Bone marrow (tissue), 2 donors: ENCODE results near the gene FBLN7.

Source experiments
- DNase-seq, 2 donors: peaks; one replicate each; lab custom pipeline; 2025; lab: John Stamatoyannopoulos, UW

Gene FBLN7

DNA sequence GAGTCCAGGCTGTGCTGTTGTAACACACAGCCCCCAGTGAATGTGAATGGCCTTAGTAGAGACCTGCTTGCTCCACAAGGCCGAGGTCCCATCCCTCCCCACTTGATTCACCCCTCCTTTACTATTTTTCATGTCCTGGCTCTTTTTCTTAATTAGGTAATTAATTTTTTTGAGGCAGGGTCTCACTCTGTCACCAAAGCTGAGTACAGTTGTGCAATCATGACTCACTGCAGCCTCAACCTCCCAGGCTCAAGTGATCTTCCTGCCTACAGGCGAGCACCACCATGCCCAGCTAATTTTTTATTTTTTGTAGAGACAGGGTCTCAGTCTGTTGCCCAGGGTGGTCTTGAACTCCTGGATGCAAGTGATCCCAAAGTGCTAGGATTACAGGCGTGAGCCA is 19.3 kb downstream of the FBLN7 start:
- no peak for DNase-seq

DNA sequence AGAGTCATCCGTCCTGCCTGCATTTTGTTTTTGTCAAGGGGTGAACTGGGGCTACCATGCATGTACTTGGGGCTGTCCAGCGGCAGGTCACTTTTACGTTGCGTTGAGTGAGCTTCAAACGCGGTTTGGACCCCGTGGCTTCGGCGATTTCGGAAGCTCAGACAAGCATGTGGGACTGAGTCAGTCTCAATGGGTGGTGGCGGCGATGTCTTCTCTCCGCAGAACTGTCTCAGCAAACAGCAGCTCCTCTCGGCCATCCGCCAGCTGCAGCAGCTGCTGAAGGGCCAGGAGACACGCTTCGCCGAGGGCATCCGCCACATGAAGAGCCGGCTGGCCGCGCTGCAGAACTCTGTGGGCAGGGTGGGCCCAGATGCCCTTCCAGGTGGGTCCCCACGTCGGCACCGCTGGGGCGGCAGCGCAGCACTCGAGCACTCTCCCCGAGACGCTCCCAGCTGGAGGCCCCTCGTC is 21.3 kb downstream of the FBLN7 start:
- no peak for DNase-seq

DNA sequence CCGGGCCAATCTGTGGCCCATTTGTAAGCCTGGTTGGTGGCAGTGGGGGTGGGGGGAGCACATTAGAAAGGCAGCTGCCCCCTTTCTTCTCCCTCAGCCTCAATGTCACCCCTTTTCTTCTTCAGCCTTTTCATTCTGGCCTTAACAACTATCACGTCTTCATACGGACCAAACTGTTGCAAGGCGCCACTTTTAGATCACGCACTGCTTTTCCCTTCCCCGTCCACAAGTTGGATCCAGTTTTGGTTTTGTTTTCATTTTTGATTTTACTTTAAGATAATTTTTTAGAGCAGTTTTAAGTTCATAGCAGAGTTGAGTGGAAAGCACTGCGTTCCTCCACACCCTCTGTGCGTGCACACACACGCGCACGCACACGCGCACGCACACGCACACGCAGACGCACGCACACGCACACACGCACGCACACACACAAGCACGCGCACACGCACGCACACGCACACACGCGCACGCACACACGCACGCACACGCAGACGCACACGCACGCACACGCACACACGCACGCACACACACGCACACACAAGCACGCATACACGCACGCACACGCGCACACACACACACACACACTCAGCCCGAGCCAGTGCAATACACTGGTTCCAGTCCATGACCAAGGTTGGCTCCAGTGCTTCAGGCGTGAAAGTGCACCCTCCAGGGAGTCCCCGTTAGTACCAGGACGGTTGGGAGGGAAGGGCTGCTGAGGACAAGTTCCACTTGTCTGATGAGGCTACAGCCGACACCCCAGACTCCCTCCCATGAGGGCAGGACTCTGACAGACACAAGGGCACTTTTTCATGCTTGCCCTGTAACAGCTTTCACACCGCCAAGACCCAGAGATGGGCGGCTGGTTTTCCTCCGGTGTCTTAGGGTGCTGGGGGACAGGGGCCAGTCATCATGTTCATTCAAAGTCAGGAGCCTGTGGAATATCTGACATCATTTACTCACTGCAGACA is 22.4 kb downstream of the FBLN7 start:
- DNase-seq, result no peak

DNA sequence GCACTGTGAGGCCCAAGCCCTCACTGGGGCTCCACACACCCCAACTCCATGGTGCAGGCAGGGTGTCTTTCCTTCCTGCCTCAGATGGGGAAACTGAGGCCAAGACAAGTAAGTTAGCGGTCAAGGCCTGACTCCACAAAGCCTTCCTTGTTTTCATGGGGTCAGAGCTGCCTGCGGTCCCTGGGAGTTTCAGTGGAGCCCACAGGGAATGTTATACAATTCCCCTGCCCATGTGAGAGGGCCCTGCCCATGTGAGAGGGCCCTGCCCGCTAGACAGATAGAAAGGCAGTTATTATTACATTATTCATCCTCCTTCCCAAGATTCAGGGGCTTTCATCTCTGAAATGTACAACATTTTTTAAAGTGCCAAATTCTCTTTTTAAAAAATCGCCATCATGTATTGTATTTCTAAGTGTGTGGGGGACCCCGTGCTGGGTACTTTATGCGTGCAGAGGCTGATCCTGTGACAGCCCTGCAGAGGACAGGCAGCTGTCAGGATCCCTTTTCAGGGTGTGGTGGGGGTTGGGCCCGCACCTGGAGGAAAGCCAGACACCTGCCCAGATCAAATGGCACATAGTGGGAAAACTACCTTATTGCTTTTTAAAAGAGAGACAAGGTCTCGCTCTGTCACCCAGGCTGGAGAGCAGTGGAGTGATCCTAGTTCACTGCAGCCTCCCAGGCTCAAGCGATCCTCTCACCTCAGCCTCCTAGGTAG is 23.4 kb downstream of the FBLN7 start:
- no peak for DNase-seq

DNA sequence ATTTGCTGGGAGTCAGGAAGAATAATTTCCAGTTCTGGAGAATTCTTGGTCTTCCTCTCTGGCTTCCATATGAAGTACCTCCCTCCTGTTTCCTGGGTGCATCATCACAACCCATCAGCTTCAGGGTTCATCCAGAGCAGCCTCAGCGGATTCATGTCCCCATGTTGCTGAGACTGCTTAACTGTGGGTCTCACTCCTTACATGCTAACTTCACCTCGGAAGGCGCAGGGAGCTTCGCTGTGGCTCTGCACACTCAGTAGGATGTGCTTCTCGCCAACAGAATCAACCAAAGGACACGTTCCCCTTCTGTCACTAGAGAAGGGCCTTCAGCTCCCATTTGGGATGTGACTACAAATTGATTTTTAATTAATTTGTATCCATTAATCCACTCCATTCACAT is 24.2 kb downstream of the FBLN7 start:
- DNase-seq, result no peak

DNA sequence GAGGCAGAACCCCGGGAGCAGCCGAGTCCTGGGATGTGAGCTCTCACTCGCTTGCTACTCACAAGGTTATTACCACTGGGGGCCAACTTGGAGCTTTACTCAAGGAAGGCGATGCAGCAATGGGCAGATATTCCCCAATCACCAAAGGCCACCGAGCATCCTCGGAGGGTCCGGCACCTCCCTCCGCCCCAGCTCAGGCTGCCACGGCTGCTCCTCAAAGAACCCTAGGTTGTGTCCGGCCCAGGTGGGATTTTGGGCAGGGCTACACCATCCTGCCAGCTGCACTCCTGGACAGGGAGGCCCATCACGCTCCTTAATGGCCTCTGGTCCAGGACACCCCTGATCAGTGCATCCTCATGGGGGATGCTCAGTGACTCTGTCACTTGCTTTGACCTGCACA is 24.8 kb downstream of the FBLN7 start:
- DNase-seq, result no peak

DNA sequence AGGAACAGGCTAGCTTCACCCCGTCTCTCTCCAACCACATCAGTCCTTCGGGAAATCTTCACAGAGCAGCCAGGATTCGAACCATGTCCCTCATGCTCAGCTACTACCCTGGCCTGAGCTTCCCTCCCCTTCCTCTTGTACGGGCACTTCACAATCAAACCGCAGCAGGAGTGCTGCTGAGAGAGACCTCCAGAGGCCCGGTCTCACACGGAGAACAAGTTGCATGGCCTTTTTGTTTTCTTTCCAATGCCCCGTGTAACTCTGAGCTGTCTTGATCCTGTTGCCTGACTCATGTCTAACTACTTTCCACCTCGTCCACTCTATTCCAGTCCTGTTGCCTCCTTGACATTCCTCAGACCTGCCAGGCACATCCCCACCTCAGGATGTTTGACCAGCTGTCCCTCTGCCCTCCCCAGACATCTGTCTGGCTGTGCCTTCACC is 25.4 kb downstream of the FBLN7 start:
- DNase-seq, result no peak

DNA sequence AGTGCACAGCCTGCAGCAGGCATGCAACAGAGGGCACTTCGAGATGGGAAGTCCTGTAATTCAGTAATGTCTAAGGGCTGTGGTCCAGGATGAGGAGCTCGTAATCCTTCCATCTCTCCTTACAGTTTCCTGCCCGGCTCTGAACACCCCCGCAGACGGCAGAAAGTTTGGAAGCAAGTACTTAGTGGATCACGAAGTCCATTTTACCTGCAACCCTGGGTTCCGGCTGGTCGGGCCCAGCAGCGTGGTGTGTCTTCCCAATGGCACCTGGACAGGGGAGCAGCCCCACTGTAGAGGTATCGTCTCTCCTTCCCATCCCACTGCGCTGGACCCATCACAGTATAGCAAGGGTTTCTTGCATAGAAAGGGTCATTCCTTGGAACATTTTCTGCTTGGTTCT is 26.7 kb downstream of the FBLN7 start:
- no peak for DNase-seq

DNA sequence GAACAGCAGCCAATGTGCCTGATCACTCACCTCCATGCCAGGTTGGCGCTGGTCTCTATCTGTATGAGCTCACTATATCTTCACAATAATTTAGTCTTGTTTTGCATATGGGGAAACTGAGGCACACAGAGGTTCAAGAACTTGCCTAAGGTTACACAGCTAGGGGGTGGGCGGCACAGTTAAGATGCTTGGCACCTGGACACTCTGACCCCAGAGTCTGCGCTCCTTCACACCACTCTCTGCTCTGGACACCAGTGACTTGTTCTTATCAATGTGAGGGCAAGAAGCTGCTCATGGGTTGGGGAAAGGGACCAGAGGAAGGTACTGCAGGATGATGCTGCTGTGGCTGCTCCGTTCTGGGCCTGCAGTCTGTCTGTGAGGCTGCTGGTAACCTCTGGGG is 27.1 kb downstream of the FBLN7 start:
- no peak for DNase-seq

DNA sequence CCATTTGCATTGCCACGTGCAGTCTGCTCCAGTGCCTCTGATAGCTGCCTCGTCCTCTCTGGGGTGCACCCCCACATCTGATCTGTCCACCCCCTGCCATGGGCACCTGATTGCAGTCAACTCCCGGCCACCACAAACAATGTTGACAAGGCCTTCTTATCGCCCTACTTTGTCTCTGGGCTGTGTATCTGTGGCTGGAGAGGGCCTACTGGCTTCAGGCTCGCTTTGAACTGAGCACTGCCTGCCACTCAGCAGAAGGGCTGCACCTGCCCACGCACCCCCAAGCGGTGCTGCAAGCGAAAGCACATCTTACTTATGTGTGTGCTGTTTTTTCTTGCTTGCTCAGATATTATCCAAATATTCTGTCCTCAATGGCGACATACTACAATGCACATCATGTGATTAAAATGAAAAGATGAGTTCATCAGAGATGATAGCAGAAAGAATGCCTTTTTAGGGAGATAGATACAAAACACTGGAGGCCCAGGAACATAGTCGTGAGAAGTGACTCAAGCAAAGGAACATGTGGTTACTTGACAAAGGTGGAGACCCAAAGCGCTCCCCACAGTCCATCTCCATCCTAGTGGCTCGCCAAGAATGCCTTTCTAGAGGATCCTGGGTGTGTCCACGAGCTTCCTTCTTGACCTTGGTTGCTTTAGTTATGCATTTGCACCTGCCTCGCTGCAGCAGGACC is 28.8 kb downstream of the FBLN7 start:
- DNase-seq, result no peak

DNA sequence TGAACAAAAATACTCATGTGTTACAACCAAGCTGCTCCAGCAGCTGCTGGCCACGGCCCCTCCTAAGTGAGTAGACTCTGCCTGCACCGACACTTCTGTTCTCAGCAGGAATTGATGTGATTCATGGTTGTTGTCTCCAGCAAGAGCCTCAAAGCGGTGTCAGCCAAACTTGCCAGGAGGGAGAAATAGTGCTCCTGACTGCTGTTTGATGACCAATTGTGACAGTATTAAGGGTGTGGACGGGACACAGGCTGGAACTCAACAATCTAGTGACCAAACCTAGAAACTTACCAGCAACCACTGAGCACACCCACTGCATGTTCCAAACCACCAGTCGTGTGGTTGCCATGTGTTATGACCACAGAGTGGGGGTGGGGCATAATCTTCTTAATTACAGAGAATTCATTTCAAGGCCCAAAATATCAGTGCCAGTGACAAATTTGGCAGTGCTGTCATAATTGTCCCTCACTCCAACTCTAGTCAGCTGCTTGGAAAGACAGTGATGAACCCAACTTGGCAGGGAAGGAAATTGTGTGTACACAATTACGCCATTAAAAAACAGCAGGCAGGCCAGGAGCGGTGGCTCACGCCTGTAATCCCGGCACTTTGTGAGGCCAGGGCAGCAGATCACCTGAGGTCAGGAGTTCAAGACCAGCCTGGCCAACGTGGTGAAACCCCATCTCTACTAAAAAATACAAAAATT is 30.4 kb downstream of the FBLN7 start:
- no peak for DNase-seq

DNA sequence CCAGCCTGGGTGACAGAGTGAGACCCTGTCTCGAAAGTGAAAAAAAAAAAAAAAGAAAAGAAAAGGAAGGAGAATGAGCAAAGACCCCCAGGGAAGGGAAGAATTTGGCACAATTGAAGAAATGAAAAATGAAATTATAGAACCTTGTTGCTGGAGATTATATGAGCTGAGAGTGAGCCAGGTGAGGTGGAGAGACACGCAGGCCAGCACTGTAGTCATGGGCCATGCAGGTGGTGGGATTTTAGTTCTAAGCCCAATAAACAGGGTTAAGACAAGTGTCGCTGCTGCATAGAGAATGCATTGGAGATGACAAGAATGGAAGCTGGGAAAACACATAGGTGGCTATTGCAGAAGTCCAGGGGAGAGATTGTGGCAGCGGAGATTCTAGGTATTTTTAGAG is 32.3 kb downstream of the FBLN7 start:
- DNase-seq, result no peak

DNA sequence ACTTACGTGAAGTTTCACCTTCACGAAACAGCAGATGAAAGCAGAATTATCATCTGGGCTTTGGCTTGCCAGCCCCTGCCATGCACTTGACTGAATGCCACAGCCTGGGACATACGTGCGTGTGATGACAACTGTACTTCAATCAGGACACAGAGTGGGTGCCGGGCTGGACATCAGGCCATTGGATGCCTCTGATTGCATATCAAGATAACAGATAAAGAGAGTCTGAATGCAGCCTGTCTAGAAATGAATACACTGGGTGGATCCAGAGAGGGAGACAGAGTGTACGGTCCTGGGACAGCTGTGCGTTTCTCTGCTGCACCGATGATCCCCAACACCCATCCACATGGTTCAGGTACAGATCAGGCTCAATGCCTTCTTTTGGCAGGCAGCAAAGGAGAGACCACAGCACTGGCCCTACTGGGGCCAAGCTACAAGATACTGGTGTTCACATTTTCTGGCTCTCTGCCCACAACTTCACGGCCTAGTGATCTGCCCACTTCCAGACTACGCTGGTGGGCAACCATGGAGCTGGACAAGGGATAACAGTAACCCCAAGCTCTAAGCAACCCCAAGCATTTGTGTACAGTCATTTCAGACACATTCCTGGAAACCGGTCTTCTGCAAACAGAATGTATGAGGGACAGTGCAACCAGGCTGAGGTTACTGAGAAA is 35.6 kb downstream of the FBLN7 start:
- DNase-seq, result no peak

DNA sequence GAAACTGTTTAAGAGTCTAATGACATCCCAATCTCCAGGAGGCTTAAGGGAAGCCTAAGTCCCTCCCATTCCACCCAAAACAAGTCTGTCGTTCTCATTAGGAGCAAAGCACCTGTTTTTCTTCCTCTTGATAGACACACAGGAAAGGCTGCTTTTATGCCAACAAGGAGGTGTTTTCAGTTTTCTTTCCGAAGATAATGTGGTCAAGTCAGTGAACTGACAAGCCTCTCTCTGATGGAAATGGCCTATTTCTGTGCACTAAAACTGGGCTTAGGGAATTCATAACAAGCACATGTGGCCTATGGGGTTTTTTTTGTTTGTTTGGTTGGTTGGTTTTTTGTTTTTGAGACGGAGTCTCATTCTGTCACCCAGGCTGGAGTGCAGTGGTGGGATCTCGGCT is 36.2 kb downstream of the FBLN7 start:
- DNase-seq, result no peak

DNA sequence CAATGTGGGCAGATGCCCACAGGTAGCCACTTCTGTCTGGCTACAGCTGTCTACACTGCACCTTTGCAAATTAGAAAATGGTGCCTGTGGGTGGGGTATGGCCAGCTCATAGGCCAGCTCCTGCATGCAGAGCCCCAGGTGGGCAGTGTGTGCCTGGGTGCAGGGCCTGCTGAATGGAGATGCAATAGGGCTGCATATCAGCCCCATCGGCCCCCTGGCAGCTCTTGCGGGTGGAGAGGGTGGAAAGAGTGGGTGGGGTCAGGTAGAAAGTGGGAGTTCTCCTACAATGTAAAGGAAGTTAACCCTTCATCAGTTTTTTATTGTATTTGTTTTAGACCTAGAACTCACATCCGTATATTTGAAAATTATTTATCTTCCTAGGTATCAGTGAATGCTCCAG is 37.1 kb downstream of the FBLN7 start:
- no peak for DNase-seq

DNA sequence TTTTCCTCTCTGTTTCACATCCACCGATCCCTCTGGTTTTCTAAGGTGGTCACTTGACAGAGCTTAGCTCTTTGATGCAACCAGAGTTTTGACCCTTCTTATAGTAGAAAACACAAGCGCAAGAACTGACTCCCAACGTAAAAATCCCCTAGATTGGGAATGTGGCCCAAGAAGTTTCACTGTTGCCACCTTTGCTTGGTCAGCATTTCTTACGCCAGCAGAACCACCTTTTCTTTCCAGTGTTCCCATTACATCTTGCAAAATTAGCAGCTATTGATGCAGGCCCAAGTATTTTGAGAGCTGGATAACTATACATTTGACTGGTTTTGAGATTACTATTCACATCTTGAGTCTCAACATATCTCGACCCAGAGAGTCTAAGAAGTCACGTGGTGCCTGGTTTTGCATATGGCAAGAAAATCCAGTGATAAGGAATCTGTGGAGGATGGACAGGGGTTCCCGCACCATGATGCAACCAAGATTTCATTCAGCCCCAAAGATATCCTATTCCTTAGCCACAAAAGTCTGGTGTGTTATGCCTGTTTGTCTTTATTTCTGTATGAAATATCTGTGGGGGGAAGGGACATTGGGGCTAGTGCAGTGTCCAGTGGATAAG is 37.9 kb downstream of the FBLN7 start:
- DNase-seq, result no peak

DNA sequence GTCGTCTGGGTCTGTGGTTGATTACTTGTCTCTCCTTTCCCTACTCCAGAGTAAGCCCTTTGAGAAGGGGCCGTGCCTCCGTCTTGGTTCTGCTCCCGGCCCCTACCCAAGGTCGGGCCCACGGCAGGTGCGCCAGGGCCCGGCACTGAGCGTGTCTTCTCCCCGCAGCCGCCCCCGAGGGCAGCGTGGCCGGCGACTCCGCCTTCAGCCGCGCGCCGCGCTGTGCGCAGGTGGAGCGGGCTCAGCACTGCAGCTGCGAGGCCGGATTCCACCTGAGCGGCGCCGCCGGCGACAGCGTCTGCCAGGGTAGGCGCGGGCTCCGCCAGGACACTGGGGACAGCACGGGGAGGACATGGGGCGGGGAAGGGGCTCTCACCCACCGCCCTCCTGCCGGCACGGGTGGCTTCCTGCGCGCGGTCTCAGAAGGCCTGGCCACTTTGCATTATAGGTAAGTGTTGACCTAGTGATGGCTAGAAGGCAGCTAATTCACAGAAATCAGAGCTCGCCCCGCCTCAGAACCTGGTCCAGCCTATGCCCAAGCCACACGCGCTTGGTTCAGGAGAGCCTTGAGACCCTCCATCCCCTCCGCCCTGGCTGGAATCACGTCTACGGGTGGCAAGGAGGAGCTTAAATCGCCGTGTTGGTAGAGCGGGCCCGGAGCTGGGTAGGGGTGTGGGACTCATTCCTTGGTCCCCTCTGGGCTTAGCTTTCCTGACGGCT is 43.5 kb downstream of the FBLN7 start:
- no peak for DNase-seq

DNA sequence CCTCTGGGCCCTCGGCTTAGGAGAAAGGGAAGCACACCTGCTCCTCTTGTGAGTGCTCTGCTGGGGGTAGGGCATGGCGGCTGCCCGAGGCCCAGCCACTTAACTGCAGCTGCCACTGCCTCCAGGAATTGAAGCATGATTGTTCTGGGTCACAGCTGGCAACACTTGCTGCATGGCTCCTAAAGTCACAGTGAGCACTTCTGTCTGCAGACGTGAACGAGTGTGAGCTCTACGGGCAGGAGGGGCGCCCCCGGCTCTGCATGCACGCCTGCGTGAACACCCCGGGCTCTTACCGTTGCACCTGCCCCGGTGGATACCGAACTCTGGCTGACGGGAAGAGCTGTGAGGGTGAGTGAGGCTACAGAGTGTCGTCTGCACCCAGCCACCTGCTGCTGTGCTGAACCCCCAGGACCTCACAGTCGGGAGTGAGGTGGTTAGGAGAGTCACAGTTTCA is 44.4 kb downstream of the FBLN7 start:
- DNase-seq, result no peak

DNA sequence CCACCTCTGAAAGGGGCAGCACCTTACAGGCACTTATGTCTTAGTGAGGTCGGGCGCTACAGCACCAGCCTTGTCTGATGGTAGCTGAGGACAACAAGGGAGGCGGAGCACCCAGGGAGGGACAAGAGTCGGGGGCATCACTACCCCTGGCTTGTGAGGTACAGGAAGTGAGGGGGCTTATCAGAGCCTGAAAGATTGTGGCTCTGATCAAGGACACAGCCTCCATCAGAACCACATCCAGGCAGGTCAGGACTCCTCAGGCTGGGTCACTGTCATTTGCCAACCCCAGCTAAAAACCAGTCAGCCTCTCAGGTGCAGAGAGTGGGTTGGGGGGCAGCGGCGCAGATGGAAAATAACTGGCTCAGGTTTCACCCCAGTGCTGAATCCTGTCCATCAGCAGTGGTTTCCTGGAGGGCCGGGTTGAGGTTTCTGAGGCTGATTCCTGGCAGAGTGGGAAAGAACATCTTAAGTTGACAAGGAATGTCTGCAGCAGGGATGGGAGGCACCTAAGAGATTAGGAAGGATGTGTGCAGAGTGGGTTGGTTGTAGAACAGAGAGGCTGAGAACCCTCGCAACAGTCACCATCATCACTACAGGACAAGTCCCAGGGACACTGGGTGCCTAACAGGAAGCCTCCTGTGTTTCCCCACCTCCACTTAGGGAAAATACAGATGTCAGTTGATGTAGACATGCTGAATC is 45.3 kb downstream of the FBLN7 start:
- DNase-seq, result no peak

DNA sequence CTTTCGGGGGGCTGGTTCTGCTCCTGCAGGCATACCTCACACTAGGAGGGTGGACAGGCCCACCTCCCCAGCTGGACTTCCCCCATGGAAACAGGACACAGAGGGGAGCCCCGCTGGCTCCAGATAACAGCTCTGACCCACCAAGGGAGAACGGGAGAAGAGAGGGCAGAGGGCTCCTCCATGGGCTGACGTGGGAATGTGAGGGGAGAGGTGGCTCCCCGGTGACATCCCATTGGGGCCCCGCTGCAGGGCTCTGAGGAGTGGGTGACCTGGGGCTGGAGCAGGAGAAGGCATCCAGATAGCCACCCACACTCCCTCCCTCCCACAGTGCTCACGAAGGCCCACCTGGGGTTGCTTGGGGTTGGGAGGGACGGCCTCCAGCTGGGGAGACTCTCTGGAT is 45.9 kb downstream of the FBLN7 start:
- no peak for DNase-seq
